Measurements from ENCODE around the gene AFAP1.

Gene AFAP1

GRCh38 chr4:7765666-7766065 lies 174.0 kb downstream of the AFAP1 start:
- TF ChIP-seq CTCF (IDR thresholded peaks at IDR 0.05) (no peak), ZFX (IDR thresholded peaks at IDR 0.05; ENCODE audit: borderline replicate concordance) (no peak)

GRCh38 chr4:7764466-7764865 lies 175.2 kb downstream of the AFAP1 start:
- TF ChIP-seq ZFX (IDR thresholded peaks at IDR 0.05; ENCODE audit: borderline replicate concordance) (no peak), CTCF (IDR thresholded peaks at IDR 0.05) (no peak)
- no peak overlapping the region for H3K27ac ChIP-seq

More at GRCh38 chr4:7765666-7766065, 174.0 kb downstream of the AFAP1 start:
- H3K27ac ChIP-seq = no peak overlapping the region

- no peak overlapping the region for H3K27ac ChIP-seq
- TF ChIP-seq CTCF (IDR thresholded peaks at IDR 0.05) (no peak), ZFX (IDR thresholded peaks at IDR 0.05; ENCODE audit: borderline replicate concordance) (no peak)
Observed at GRCh38 chr4:7763788-7764187, 175.9 kb downstream of the AFAP1 start.

- no peak overlapping the region for H3K27ac ChIP-seq
Observed at GRCh38 chr4:7763106-7763505, 176.6 kb downstream of the AFAP1 start.

GRCh38 chr4:7762376-7763030 lies 177.2 kb downstream of the AFAP1 start:
- no peak overlapping the region for H3K27ac ChIP-seq
- TF ChIP-seq ZFX (IDR thresholded peaks at IDR 0.05; ENCODE audit: borderline replicate concordance) = no peak
- TF ChIP-seq CTCF (IDR thresholded peaks at IDR 0.05) = no peak

More at GRCh38 chr4:7763106-7763505, 176.6 kb downstream of the AFAP1 start:
- TF ChIP-seq ZFX (IDR thresholded peaks at IDR 0.05; ENCODE audit: borderline replicate concordance) = no peak
- TF ChIP-seq CTCF (IDR thresholded peaks at IDR 0.05) = no peak

GRCh38 chr4:7761720-7762119 lies 177.9 kb downstream of the AFAP1 start:
- H3K27ac ChIP-seq = no peak overlapping the region
- peak; percentile 85 for TF ChIP-seq CTCF (IDR thresholded peaks at IDR 0.05)
- TF ChIP-seq ZFX (IDR thresholded peaks at IDR 0.05; ENCODE audit: borderline replicate concordance) = no peak

GRCh38 chr4:7761312-7761711 lies 178.3 kb downstream of the AFAP1 start:
- TF ChIP-seq ZFX (IDR thresholded peaks at IDR 0.05; ENCODE audit: borderline replicate concordance) (no peak), CTCF (IDR thresholded peaks at IDR 0.05) (no peak)
- no peak overlapping the region for H3K27ac ChIP-seq
